NB4 (cell line): Measurements from ENCODE around the gene RUFY3.

Experiments
- MAX ChIP-seq: IDR thresholded peaks from 2 replicates; pipeline ENCODE4 v1.6.1; 2011; ENCODE audit warnings: low read depth, low read length
- MYC ChIP-seq: IDR thresholded peaks from 2 replicates; pipeline ENCODE4 v1.6.1; 2011; ENCODE audit warnings: low read depth, low read length
- POLR2A ChIP-seq: IDR thresholded peaks from 2 replicates; pipeline ENCODE4 v1.6.1; 2011; ENCODE audit warnings: mild to moderate bottlenecking; ENCODE audit not compliant: insufficient read length; ENCODE audit errors: extremely low read depth
- TF ChIP-seq, protein P1 (sequence below): IDR thresholded peaks from one replicate; pipeline ENCODE4 v1.5.1; 2012; ENCODE audit warnings: low read depth, low read length

DNA sequence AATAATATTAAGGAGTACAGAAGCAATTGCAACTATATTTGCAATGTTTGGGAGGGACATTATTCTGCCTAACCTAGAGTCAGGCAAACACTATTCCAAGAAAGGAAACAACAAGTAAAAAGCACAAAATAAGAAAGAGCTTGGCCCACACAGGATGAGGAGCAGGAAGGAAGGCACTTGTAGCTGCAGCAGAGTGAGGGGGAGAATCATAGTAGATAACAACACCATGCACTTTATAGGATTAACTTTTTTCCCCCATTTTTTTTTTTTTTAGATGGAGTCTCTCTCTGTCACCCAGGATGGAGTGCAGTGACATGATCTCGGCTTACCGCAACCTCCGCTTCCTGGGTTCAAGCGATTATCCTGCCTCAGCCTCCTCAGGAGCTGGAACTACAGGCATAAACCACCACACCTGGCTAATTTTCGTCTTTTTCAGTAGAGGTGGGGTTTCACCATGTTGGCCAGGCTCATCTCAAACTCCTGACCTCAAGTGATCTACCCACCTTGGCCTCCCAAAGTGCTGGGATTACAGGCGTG lies 45.1 kb upstream of the RUFY3 start:
- TF ChIP-seq, protein P1, sequence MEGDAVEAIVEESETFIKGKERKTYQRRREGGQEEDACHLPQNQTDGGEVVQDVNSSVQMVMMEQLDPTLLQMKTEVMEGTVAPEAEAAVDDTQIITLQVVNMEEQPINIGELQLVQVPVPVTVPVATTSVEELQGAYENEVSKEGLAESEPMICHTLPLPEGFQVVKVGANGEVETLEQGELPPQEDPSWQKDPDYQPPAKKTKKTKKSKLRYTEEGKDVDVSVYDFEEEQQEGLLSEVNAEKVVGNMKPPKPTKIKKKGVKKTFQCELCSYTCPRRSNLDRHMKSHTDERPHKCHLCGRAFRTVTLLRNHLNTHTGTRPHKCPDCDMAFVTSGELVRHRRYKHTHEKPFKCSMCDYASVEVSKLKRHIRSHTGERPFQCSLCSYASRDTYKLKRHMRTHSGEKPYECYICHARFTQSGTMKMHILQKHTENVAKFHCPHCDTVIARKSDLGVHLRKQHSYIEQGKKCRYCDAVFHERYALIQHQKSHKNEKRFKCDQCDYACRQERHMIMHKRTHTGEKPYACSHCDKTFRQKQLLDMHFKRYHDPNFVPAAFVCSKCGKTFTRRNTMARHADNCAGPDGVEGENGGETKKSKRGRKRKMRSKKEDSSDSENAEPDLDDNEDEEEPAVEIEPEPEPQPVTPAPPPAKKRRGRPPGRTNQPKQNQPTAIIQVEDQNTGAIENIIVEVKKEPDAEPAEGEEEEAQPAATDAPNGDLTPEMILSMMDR: no peak
- TF ChIP-seq MAX (no peak), POLR2A (no peak), MYC (no peak)
